HCT116 (cell line): Measurements from ENCODE around the gene ELAVL1. TPM values are rescaled to one million over a fixed set of nuclear protein-coding genes. Genes with fewer than 3 reads are reported as not detected.

ENCODE experiments used
- ATAC-seq: fragments of 200-7000 bp; cut with Tn5 transposase; 2 replicates; pipeline ENCODE4 v1.9.1; 2020; ENCODE audit warnings: mild to moderate bottlenecking, moderate library complexity
- BruUV-seq: library from RNA; stranded (reverse); fragments of 400-500 nt; replicated peaks from 2 replicates; lab custom pipeline; 2021; lab: Mats Ljungman, UMichigan
- CTCF ChIA-PET: fragments of 300-600 bp; sonication (Branson Sonifier 250); formaldehyde crosslinking; loops from one replicate; lab custom pipeline; 2021; ENCODE audit warnings: antibody characterized with exemption; lab: Charles Lee
- POLR2A ChIA-PET: fragments of 300-600, 350-600 bp; sonication (Branson Sonifier 250); formaldehyde crosslinking; loops from one replicate; lab custom pipeline; 2021; ENCODE audit warnings: antibody characterized with exemption; lab: Charles Lee
- RAD21 ChIA-PET, 2 experiments: fragments of 300-600 bp; sonication (Branson Sonifier 250); formaldehyde crosslinking; loops; one replicate each; lab custom pipeline; 2023; ENCODE audit warnings: low total read pairs in 2 of 2; ENCODE audit not compliant: uncharacterized antibody in 2 of 2, unreplicated experiment in 2 of 2, low non-redundant PET in 1 of 2; lab: Charles Lee
- DNase-seq: peaks from one replicate; pipeline ENCODE4 v3.0.0-alpha.2; 2010; ENCODE audit warnings: low read depth, low spot score
- H2AFZ ChIP-seq: fragments of 200-600 bp; shearing (Covaris generic), sonication (generic); 2 replicates; pipeline ENCODE4 v1.6.1; 2017; ENCODE audit warnings: low read depth, mixed run types, mixed read lengths, antibody characterized with exemption, low read length; ENCODE audit not compliant: poor library complexity, severe bottlenecking
- H3K27ac ChIP-seq: 2 replicates; pipeline ENCODE4 v1.5.1; 2012; ENCODE audit warnings: low read depth, low read length
- H3K27me3 ChIP-seq: fragments of 200-600 bp; sonication (generic); 2 replicates; pipeline ENCODE4 v1.6.1; 2016; ENCODE audit warnings: mixed run types, low read length, mixed read lengths; ENCODE audit not compliant: insufficient read depth
- H3K36me3 ChIP-seq, 2 experiments: fragments of 200-500 bp in 1 of 2; fragments of 200-600 bp in 1 of 2; sonication (Bioruptor generic) in 1 of 2; sonication (generic) in 1 of 2; 2 replicates each; pipeline versions ENCODE4 v1.5.1 to v1.6.1; 2014 to 2016; ENCODE audit warnings: low read length in 2 of 2, inconsistent platforms in 1 of 2, mixed read lengths in 1 of 2, mixed run types in 1 of 2; ENCODE audit not compliant: insufficient read depth in 2 of 2, control insufficient read depth in 1 of 2
- H3K4me1 ChIP-seq, 2 experiments: fragments of 200-600 bp in 1 of 2; sonication (generic) in 1 of 2; 2 replicates each; pipeline versions ENCODE4 v1.5.1 to v1.6.1; 2012 to 2017; ENCODE audit warnings: low read length in 2 of 2, inconsistent platforms in 1 of 2, mild to moderate bottlenecking in 1 of 2, mixed read lengths in 1 of 2, mixed run types in 1 of 2, moderate library complexity in 1 of 2; ENCODE audit not compliant: insufficient read depth in 2 of 2, control insufficient read depth in 1 of 2
- H3K4me2 ChIP-seq: fragments of 200-600 bp; sonication (generic); 2 replicates; pipeline ENCODE4 v1.6.1; 2017; ENCODE audit warnings: mixed run types, low read length, mixed read lengths
- H3K4me3 ChIP-seq, 2 experiments: fragments of 200-600 bp in 1 of 2; sonication (generic) in 1 of 2; replicated peaks in 1 of 2; 2 replicates each; pipeline ENCODE4 v1.5.1; 2011 to 2016; ENCODE audit warnings: low read length in 2 of 2, control low read depth in 1 of 2, low read depth in 1 of 2, mild to moderate bottlenecking in 1 of 2, mixed read lengths in 1 of 2, mixed run types in 1 of 2
- H3K79me2 ChIP-seq: fragments of 200-600 bp; sonication (generic); 2 replicates; pipeline ENCODE4 v1.6.1; 2017; ENCODE audit warnings: mild to moderate bottlenecking, mixed run types, low read length, moderate library complexity, mixed read lengths; ENCODE audit not compliant: insufficient read depth
- H3K9ac ChIP-seq: fragments of 200-600 bp; sonication (generic); 2 replicates; pipeline ENCODE4 v1.6.1; 2016; ENCODE audit warnings: low read length, mixed read lengths
- H3K9me2 ChIP-seq: fragments of 200-600 bp; sonication (generic), shearing (Covaris generic); 2 replicates; pipeline ENCODE4 v1.6.1; 2017; ENCODE audit warnings: mixed run types, mild to moderate bottlenecking, moderate library complexity; ENCODE audit not compliant: insufficient read depth
- H3K9me3 ChIP-seq, 2 experiments: fragments of 200-500 bp in 1 of 2; fragments of 200-600 bp in 1 of 2; sonication (Bioruptor generic) in 1 of 2; sonication (generic) in 1 of 2; 2 replicates each; pipeline ENCODE4 v1.6.1; 2014 to 2017; ENCODE audit warnings: low read length in 2 of 2, mixed read lengths in 2 of 2, inconsistent platforms in 1 of 2, low read depth in 1 of 2, mild to moderate bottlenecking in 1 of 2, mixed run types in 1 of 2, moderate library complexity in 1 of 2; ENCODE audit not compliant: control insufficient read depth in 1 of 2, insufficient read depth in 1 of 2
- H4K20me1 ChIP-seq: fragments of 200-600 bp; sonication (generic), shearing (Covaris generic); 2 replicates; pipeline ENCODE4 v1.6.1; 2017; ENCODE audit warnings: mixed run types, mild to moderate bottlenecking, moderate library complexity; ENCODE audit not compliant: insufficient read depth
- CBX3 ChIP-seq: IDR thresholded peaks from 2 replicates; pipeline ENCODE4 v1.6.1; 2012; ENCODE audit warnings: low read depth
- CEBPB ChIP-seq: IDR thresholded peaks from 2 replicates; pipeline ENCODE4 v1.6.1; 2012; ENCODE audit warnings: low read depth
- EZH2 ChIP-seq: fragments of 200-600 bp; sonication (generic); IDR thresholded peaks from 2 replicates; pipeline ENCODE4 v1.6.1; 2017; ENCODE audit warnings: antibody characterized with exemption, mixed run types
- EZH2phosphoT487 ChIP-seq: fragments of 200-600 bp; IDR thresholded peaks from 2 replicates; pipeline ENCODE4 v1.6.1; 2018; ENCODE audit warnings: antibody characterized with exemption, borderline replicate concordance
- FOSL1 ChIP-seq: IDR thresholded peaks from 2 replicates; pipeline ENCODE4 v1.6.1; 2012; ENCODE audit warnings: low read depth
- JUND ChIP-seq: IDR thresholded peaks from 2 replicates; pipeline ENCODE4 v1.6.1; 2012
- POLR2A ChIP-seq: IDR thresholded peaks from 2 replicates; pipeline ENCODE4 v1.7.0; 2011; ENCODE audit warnings: borderline replicate concordance; ENCODE audit not compliant: insufficient read depth, insufficient read length; ENCODE audit errors: extremely low read depth
- POLR2AphosphoS5 ChIP-seq: IDR thresholded peaks from 2 replicates; pipeline ENCODE4 v1.6.1; 2011; ENCODE audit warnings: mild to moderate bottlenecking, low read depth, low read length, moderate library complexity
- RAD21 ChIP-seq: IDR thresholded peaks from 2 replicates; pipeline ENCODE4 v1.6.1; 2012; ENCODE audit warnings: low read depth, mild to moderate bottlenecking
- SIN3A ChIP-seq: IDR thresholded peaks from 2 replicates; pipeline ENCODE4 v1.6.1; 2012; ENCODE audit warnings: low read depth
- SRF ChIP-seq: IDR thresholded peaks from 2 replicates; pipeline ENCODE4 v1.6.1; 2012; ENCODE audit warnings: low read depth
- TCF7L2 ChIP-seq: IDR thresholded peaks from 2 replicates; pipeline ENCODE4 v1.7.0; 2011; ENCODE audit warnings: borderline replicate concordance, inconsistent platforms; ENCODE audit not compliant: insufficient read depth, insufficient read length; ENCODE audit errors: extremely low read depth
- YY1 ChIP-seq: IDR thresholded peaks from 2 replicates; pipeline ENCODE4 v1.6.1; 2011; ENCODE audit warnings: low read length, low read depth, moderate library complexity, mild to moderate bottlenecking; ENCODE audit not compliant: insufficient replicate concordance; ENCODE audit errors: extremely low read depth
- ZFX ChIP-seq: fragments of 450-650 bp; IDR thresholded peaks from 2 replicates; pipeline ENCODE4 v1.6.1; 2017
- ZNF274 ChIP-seq: fragments of 200-500 bp; sonication (Bioruptor generic); IDR thresholded peaks from 2 replicates; pipeline ENCODE4 v1.6.1; 2014; ENCODE audit warnings: mild to moderate bottlenecking, low read depth, low read length, inconsistent platforms
- intact Hi-C: fragments of 100-400 bp; cut with micrococcal nuclease; formaldehyde crosslinking; loops from 2 replicates; pipeline ENCODE4 v1.10.0; 2022
- total RNA-seq: library from RNA; stranded (reverse); gene quantifications from one replicate; pipeline ENCODE4 v1.2.1, GENCODE V29; 2021; ENCODE audit not compliant: unreplicated experiment
- TF ChIP-seq, protein P1 (sequence below): IDR thresholded peaks from 2 replicates; pipeline ENCODE4 v1.6.1; 2011; ENCODE audit warnings: mild to moderate bottlenecking, low read length, moderate library complexity; ENCODE audit not compliant: insufficient replicate concordance; ENCODE audit errors: extremely low read depth
- TF ChIP-seq, protein P2 (sequence below): IDR thresholded peaks from 2 replicates; pipeline ENCODE4 v1.6.1; 2012
- TF ChIP-seq, protein P3 (sequence below): IDR thresholded peaks from 2 replicates; pipeline ENCODE4 v1.6.1; 2012; ENCODE audit warnings: low read depth
- TF ChIP-seq, protein P4 (sequence below), 3 experiments: fragments of 200-600 bp in 1 of 3; sonication (generic) in 1 of 3; IDR thresholded peaks in 2 of 3; conservative IDR thresholded peaks in 1 of 3; 2 replicates each; pipeline ENCODE4 v1.5.1; 2012 to 2017; ENCODE audit warnings: low read depth in 2 of 3, low read length in 2 of 3, antibody characterized with exemption in 1 of 3, borderline replicate concordance in 1 of 3, control low read depth in 1 of 3, mild to moderate bottlenecking in 1 of 3, mixed read lengths in 1 of 3, mixed run types in 1 of 3, moderate library complexity in 1 of 3; ENCODE audit not compliant: insufficient read depth in 1 of 3
- TF ChIP-seq, protein P5 (sequence below): IDR thresholded peaks from 2 replicates; pipeline ENCODE4 v1.6.1; 2012

The ELAVL1 gene
- total RNA-seq, 1 experiment from 2014 or later: 134 TPM

DNA sequence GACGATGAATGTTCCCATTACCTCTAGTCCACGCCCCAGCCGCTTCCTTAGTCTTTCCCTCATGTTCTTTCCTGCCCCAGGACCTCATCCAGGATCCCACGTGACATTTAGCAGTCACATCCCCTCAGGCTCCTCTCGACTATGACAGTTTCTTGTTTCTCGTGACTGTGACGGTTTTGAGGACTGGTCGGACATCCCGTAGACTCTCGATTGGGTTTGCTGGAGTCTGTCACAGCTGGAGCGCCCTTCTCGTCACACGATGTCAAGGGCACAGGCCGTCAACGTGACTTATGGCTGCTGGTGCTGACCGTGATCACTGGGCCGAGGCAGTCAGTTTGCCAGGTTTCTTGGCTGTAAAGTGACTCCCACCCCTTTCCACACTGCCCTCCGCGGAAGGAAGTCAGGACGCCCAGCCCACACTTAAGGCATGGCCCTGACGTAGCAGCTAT is 22.8 kb downstream of the ELAVL1 start:
- DNase-seq: no peak
- CTCF ChIA-PET: no interaction called here
- H3K27me3 ChIP-seq: no peaks in the 10 kb centered on the region
- no peaks in the 10 kb centered on the region for H4K20me1 ChIP-seq
- no peak overlapping the region for H3K27ac ChIP-seq
- H3K9me2 ChIP-seq: no peaks in the 10 kb centered on the region
- H3K4me3 ChIP-seq: no peak overlapping the region
- no peak for ATAC-seq
- H3K4me2 ChIP-seq: no peak overlapping the region
- H3K79me2 ChIP-seq: peaks cover 84% of the 10 kb centered on the region
- peaks cover 34 to 56% of the 10 kb centered on the region in 2 experiments; a peak in 3 of 4 replicates for H3K36me3 ChIP-seq
- TF ChIP-seq EZH2phosphoT487: no peak
- TF ChIP-seq CBX3: no peak
- TF ChIP-seq POLR2A: no peak
- TF ChIP-seq ZFX: no peak
- TF ChIP-seq, protein P1, sequence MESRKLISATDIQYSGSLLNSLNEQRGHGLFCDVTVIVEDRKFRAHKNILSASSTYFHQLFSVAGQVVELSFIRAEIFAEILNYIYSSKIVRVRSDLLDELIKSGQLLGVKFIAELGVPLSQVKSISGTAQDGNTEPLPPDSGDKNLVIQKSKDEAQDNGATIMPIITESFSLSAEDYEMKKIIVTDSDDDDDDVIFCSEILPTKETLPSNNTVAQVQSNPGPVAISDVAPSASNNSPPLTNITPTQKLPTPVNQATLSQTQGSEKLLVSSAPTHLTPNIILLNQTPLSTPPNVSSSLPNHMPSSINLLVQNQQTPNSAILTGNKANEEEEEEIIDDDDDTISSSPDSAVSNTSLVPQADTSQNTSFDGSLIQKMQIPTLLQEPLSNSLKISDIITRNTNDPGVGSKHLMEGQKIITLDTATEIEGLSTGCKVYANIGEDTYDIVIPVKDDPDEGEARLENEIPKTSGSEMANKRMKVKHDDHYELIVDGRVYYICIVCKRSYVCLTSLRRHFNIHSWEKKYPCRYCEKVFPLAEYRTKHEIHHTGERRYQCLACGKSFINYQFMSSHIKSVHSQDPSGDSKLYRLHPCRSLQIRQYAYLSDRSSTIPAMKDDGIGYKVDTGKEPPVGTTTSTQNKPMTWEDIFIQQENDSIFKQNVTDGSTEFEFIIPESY: no peak
- TF ChIP-seq, protein P2, sequence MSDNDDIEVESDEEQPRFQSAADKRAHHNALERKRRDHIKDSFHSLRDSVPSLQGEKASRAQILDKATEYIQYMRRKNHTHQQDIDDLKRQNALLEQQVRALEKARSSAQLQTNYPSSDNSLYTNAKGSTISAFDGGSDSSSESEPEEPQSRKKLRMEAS: no peak
- no peak for TF ChIP-seq TCF7L2
- TF ChIP-seq FOSL1: no peak
- TF ChIP-seq POLR2AphosphoS5: no peak
- TF ChIP-seq ZNF274: no peak
- TF ChIP-seq SIN3A: no peak
- TF ChIP-seq YY1: no peak
- no peak for TF ChIP-seq SRF
- no peak for TF ChIP-seq CEBPB
- TF ChIP-seq, protein P3, sequence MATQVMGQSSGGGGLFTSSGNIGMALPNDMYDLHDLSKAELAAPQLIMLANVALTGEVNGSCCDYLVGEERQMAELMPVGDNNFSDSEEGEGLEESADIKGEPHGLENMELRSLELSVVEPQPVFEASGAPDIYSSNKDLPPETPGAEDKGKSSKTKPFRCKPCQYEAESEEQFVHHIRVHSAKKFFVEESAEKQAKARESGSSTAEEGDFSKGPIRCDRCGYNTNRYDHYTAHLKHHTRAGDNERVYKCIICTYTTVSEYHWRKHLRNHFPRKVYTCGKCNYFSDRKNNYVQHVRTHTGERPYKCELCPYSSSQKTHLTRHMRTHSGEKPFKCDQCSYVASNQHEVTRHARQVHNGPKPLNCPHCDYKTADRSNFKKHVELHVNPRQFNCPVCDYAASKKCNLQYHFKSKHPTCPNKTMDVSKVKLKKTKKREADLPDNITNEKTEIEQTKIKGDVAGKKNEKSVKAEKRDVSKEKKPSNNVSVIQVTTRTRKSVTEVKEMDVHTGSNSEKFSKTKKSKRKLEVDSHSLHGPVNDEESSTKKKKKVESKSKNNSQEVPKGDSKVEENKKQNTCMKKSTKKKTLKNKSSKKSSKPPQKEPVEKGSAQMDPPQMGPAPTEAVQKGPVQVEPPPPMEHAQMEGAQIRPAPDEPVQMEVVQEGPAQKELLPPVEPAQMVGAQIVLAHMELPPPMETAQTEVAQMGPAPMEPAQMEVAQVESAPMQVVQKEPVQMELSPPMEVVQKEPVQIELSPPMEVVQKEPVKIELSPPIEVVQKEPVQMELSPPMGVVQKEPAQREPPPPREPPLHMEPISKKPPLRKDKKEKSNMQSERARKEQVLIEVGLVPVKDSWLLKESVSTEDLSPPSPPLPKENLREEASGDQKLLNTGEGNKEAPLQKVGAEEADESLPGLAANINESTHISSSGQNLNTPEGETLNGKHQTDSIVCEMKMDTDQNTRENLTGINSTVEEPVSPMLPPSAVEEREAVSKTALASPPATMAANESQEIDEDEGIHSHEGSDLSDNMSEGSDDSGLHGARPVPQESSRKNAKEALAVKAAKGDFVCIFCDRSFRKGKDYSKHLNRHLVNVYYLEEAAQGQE: no peak
- no peak for TF ChIP-seq EZH2
- TF ChIP-seq, protein P4, sequence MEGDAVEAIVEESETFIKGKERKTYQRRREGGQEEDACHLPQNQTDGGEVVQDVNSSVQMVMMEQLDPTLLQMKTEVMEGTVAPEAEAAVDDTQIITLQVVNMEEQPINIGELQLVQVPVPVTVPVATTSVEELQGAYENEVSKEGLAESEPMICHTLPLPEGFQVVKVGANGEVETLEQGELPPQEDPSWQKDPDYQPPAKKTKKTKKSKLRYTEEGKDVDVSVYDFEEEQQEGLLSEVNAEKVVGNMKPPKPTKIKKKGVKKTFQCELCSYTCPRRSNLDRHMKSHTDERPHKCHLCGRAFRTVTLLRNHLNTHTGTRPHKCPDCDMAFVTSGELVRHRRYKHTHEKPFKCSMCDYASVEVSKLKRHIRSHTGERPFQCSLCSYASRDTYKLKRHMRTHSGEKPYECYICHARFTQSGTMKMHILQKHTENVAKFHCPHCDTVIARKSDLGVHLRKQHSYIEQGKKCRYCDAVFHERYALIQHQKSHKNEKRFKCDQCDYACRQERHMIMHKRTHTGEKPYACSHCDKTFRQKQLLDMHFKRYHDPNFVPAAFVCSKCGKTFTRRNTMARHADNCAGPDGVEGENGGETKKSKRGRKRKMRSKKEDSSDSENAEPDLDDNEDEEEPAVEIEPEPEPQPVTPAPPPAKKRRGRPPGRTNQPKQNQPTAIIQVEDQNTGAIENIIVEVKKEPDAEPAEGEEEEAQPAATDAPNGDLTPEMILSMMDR (IDR thresholded peaks at IDR 0.05 in 2 of 3, conservative IDR thresholded peaks at IDR 0.05 in 1 of 3; ENCODE audit: borderline replicate concordance in 1 of 3, insufficient read depth in 1 of 3, low read depth in 2 of 3, low read length in 2 of 3): no peak
- TF ChIP-seq RAD21: no peak
- TF ChIP-seq JUND: no peak
- TF ChIP-seq, protein P5, sequence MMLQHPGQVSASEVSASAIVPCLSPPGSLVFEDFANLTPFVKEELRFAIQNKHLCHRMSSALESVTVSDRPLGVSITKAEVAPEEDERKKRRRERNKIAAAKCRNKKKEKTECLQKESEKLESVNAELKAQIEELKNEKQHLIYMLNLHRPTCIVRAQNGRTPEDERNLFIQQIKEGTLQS: no peak
- H3K9me3 ChIP-seq: no peaks in the 10 kb centered on the region
- H3K4me1 ChIP-seq: no peaks in the 10 kb centered on the region
- RAD21 ChIA-PET: no interaction called here
- POLR2A ChIA-PET: no interaction called here
- H2AFZ ChIP-seq: no peak overlapping the region
- no TSS peak for BruUV-seq
- intact Hi-C loops: no loop called here
- H3K9ac ChIP-seq: no peak overlapping the region
